DMS53 treated with DMSO at 0.1 percent for 48 hours (cell line): ENCODE data around the gene KLRG1.

Source experiments
- DNase-seq: peaks from one replicate; lab custom pipeline; 2025; ENCODE audit not compliant: unreplicated experiment; lab: John Stamatoyannopoulos, UW

The KLRG1 gene

GRCh38 chr12:9040484-9041186, 51.3 kb downstream of the KLRG1 start:
- no peak for DNase-seq

- DNase-seq: no peak
Measured at GRCh38 chr12:9041321-9041720, 52.0 kb downstream of the KLRG1 start.

- DNase-seq: no peak
Measured at GRCh38 chr12:9043766-9044165, 54.4 kb downstream of the KLRG1 start.

- DNase-seq: no peak
Measured at GRCh38 chr12:9047105-9047504, 57.8 kb downstream of the KLRG1 start.

DNA sequence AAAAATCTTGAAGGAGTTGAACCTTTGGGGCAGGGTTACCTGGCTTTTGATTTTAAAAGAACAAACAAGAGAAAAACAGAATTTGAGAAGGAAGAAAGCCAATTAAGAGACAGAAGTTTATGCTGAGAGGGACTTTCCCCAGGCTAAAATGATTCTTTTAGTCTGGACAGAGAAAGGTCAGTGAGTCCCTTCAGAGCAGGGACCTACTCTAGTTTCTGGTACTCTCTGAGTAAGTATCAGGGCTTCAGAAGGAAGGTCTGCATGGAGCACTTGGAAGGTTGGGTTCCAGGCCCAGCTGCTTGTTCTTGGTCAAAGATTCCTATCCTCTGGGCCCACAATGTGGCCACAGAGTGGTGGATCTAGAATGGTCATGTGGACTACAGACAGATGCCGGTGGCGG, 59.6 kb downstream of the KLRG1 start:
- DNase-seq: no peak

GRCh38 chr12:9049520-9050133, 60.3 kb downstream of the KLRG1 start:
- peak; percentile 74 for DNase-seq

- DNase-seq: no peak
Measured at GRCh38 chr12:9050521-9051157, 61.3 kb downstream of the KLRG1 start.

DNA sequence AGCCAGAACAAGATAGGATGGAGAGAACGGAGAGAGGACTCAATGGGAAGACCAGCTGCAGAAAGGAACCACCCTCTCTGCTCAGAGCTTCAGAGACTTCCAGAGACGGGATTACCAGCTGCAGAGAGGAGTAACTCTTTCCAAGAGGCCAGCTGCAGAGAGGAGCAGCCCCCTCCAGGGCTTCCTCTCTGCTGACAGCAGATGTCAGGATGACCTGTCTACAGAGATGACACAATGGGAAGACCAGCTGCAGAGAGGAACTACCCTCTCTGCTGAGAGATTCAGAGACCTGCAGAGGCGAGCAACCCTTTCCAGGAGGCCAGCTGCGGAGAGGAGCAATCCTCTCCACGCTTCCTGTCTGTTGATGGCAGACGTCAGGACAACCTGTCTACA, 61.8 kb downstream of the KLRG1 start:
- no peak for DNase-seq

DNA sequence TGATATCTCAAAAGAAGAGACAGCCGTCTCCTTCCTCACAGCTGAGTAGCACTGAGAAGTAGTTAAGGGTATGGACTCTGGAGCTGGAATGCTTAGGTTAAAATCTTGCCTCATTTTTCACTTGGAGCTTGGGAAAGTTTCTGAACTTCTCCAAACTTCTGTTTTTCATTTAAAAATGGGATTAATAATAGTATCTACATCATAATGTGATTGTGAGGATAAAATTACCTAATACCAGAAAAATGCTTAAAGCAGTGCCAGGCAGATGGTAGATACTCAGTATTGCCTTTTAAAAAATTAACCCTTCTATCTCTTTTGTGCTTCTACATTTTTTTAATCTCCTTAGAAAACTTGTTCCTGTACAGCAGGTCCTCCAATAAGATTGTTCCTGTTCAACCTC, 63.3 kb downstream of the KLRG1 start:
- DNase-seq: no peak
